Tibial nerve (tissue), 4 donors: ENCODE data around the gene PGAP6. TPM values are rescaled to one million over a fixed set of nuclear protein-coding genes. Genes with fewer than 3 reads are reported as not detected.
A peak's percentile ranks its signal among the peaks of the same experiment; 100 is the strongest.

Source experiments
- DNase-seq, 2 donors: peaks; one replicate each; pipeline ENCODE4 v3.0.0-alpha.2; 2019; ENCODE audit warnings: low spot score in 2 of 2
- H3K27ac ChIP-seq, 4 donors: fragments of 200-600 bp; sonication (generic) in 3 of 4; one replicate each; pipeline ENCODE4 v1.5.1; 2017 to 2019; ENCODE audit warnings: mild to moderate bottlenecking in 1 of 4
- H3K27me3 ChIP-seq, 2 donors: fragments of 200-600 bp; sonication (generic) in 1 of 2; one replicate each; pipeline versions ENCODE4 v1.5.1 to v1.6.0; 2017 to 2019
- H3K36me3 ChIP-seq, 3 donors: fragments of 200-600 bp; sonication (generic); one replicate each; pipeline ENCODE4 v1.5.1; 2018 to 2019
- H3K4me1 ChIP-seq, 4 donors: fragments of 200-600 bp; sonication (generic) in 3 of 4; one replicate each; pipeline ENCODE4 v1.5.1; 2017 to 2019
- H3K4me3 ChIP-seq, 4 donors: fragments of 200-600 bp; sonication (generic) in 3 of 4; one replicate each; pipeline ENCODE4 v1.5.1; 2017 to 2019; ENCODE audit warnings: mild to moderate bottlenecking in 1 of 4, moderate library complexity in 1 of 4
- H3K9me3 ChIP-seq, 4 donors: fragments of 200-600 bp; sonication (generic) in 3 of 4; one replicate each; pipeline ENCODE4 v1.5.1; 2017 to 2019
- EP300 ChIP-seq, 2 donors: sonication (generic); formaldehyde crosslinking; IDR thresholded peaks; one replicate each; pipeline ENCODE4 v1.6.1; 2017; ENCODE audit warnings: antibody characterized with exemption in 2 of 2, mild to moderate bottlenecking in 1 of 2
- POLR2A ChIP-seq, 2 donors: fragments of 450-650 bp; IDR thresholded peaks; one replicate each; pipeline ENCODE4 v1.6.1; 2017; ENCODE audit warnings: antibody characterized with exemption in 2 of 2, mild to moderate bottlenecking in 2 of 2, moderate library complexity in 2 of 2
- WGBS, 2 donors: methylation state at CpG; one replicate each; pipeline ENCODE4 v1.1.5; 2018; 5-methylcytosine and 5-hydroxymethylcytosine counted together
- total RNA-seq, 4 donors: library from RNA; depleted of rRNA; stranded (reverse); fragments of >200 nt; gene quantifications; one replicate each; pipeline ENCODE4 v1.1.0, GENCODE V29; 2016
- TF ChIP-seq, protein P1 (sequence below), 5 experiments: fragments of 200-600 bp in 3 of 5; fragments of 450-650 bp in 2 of 5; sonication (generic) in 3 of 5; IDR thresholded peaks; one replicate each; pipeline ENCODE4 v1.5.1; 2016 to 2019; ENCODE audit warnings: antibody characterized with exemption in 5 of 5, mild to moderate bottlenecking in 3 of 5, moderate library complexity in 2 of 5

The PGAP6 gene
- total RNA-seq, 4 donors from 2014 or later = 22.7 to 69.3 (median 36.7) TPM

DNA sequence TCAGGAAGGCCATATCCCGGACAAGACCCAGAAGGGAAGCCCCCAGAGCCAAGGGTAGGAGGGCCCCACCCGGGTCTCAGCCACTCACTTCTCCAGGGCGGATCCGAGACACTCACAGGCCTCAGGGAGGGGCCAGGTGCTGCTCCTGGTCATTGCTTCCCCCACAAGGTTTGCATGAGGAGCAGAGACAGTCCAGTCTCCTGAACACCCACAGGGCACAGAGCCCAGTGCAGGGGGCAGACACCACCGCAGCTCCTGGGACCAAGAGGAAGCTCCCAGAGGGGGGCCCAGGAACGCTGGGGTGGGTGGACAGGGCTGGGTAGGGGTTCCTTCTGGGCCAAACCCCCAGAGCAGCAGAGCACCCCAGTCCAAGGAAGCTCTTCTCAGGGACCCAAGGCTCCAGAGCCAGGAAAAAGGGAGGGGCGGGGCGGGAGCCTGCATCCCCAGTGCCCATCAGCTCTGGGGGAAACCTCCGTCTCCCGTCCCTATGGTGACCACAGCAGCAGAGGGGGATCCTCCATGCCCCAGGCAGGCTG is 10.7 kb downstream of the PGAP6 start:
- H3K4me3 ChIP-seq = peak overlapping the region in 3 of 4 donors; percentile 40 to 64 (median 44)
- H3K4me1 ChIP-seq = peaks cover 0 to 23% (median 12%) of the 10 kb centered on the region in 4 donors
- H3K27me3 ChIP-seq = no peaks in the 10 kb centered on the region
- no peak for DNase-seq
- peaks cover 4 to 83% (median 21%) of the 10 kb centered on the region in 3 donors for H3K36me3 ChIP-seq
- no peaks in the 10 kb centered on the region for H3K9me3 ChIP-seq
- TF ChIP-seq POLR2A (IDR thresholded peaks at IDR 0.05) = no peak
- TF ChIP-seq EP300 (IDR thresholded peaks at IDR 0.05) = no peak
- TF ChIP-seq, protein P1, sequence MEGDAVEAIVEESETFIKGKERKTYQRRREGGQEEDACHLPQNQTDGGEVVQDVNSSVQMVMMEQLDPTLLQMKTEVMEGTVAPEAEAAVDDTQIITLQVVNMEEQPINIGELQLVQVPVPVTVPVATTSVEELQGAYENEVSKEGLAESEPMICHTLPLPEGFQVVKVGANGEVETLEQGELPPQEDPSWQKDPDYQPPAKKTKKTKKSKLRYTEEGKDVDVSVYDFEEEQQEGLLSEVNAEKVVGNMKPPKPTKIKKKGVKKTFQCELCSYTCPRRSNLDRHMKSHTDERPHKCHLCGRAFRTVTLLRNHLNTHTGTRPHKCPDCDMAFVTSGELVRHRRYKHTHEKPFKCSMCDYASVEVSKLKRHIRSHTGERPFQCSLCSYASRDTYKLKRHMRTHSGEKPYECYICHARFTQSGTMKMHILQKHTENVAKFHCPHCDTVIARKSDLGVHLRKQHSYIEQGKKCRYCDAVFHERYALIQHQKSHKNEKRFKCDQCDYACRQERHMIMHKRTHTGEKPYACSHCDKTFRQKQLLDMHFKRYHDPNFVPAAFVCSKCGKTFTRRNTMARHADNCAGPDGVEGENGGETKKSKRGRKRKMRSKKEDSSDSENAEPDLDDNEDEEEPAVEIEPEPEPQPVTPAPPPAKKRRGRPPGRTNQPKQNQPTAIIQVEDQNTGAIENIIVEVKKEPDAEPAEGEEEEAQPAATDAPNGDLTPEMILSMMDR (IDR thresholded peaks at IDR 0.05) = no peak
- WGBS, 2 donors = 57 to 64% methylated on average over 7 to 9 of the region's 10 CpGs
- H3K27ac ChIP-seq = peak overlapping the region; percentile 53 to 85 (median 70)

DNA sequence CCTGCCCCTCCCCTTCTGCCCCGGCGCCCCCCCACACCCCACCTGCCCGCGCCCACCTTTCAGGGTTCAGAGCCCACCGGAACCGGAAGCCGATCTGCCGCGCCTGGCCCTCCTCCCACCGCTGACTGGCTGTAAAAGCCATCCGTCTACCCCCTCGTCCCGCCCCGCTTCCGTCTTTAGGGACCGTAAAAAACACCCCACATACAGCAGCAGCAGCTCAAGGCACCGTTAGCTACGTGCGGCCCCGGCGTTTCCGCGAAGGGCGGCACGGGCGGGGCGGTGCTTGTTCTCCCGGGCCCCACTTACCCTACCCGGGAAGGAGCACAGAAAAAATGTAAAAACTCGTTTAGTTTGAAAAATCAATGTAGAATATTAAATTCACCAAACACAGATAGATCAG is 11.3 kb downstream of the PGAP6 start, which contains the start of gene MRPL28:
Gene MRPL28, minus strand, starts transcription at position 96 of the 400 bp plus-strand sequence. CDS start 320 bp downstream, outside the sequence.
- DNase-seq = peak; percentile 92 to 93
- WGBS, 2 donors = 0 to 1% methylated on average over 15 to 23 of the region's 30 CpGs
- Histone ChIP-seq H3K27me3 (no peaks in the 10 kb centered on the region), H3K27ac (peak within 1 kb of the TSS; percentile 53 to 85 (median 70)), H3K4me1 (peaks cover 0 to 23% (median 12%) of the 10 kb centered on the region in 4 donors), H3K9me3 (no peaks in the 10 kb centered on the region), H3K4me3 (peak within 1 kb of the TSS; percentile 33 to 64 (median 42)), H3K36me3 (peaks cover 4 to 79% (median 21%) of the 10 kb centered on the region in 3 donors)
- TF ChIP-seq, protein P1 (IDR thresholded peaks at IDR 0.05) = no peak
- peak; percentile 67 to 80 for TF ChIP-seq EP300 (IDR thresholded peaks at IDR 0.05)
- peak in 1 of 2 donors; percentile 58 for TF ChIP-seq POLR2A (IDR thresholded peaks at IDR 0.05)

DNA sequence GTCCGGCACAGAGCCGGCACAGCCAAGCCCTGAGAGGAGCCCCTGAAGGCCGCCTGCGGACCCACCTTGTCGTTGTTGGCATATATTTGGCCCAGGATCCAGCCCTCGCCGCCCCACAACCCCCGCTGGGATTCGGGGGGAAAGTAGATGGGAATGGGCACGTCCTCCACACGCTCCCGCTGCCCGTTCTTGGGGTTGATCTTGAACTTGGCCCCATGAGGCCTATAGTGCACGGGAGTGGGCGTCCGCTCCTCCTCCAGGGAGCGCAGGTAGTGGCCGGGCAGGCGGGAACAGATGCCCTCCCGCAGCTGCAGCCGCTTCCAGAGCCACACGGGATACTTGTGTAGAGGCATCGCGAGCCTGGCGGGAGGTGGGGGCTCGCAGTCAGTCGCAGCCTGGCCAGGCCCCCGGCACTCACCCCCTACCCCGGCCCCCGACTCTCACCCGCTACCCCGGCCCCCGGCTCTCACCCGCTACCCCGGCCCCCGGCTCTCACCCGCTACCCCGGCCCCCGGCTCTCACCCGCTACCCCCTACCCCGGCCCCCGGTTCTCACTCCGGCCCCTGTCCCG is 11.8 kb downstream of the PGAP6 start:
- DNase-seq = no peak
- whole genome bisulfite sequencing, 2 donors = 20 to 29% methylated on average over 23 to 28 of the region's 44 CpGs
- no peaks in the 10 kb centered on the region for H3K27me3 ChIP-seq
- H3K4me3 ChIP-seq = peak overlapping the region; percentile 33 to 64 (median 42)
- TF ChIP-seq POLR2A (IDR thresholded peaks at IDR 0.05) (no peak), EP300 (IDR thresholded peaks at IDR 0.05) (no peak)
- TF ChIP-seq, protein P1 (IDR thresholded peaks at IDR 0.05) = no peak
- no peaks in the 10 kb centered on the region for H3K9me3 ChIP-seq
- peak overlapping the region in 3 of 4 donors; percentile 53 to 85 (median 62) for H3K27ac ChIP-seq
- peaks cover 0 to 23% (median 12%) of the 10 kb centered on the region in 4 donors for H3K4me1 ChIP-seq
- H3K36me3 ChIP-seq = peaks cover 4 to 74% (median 21%) of the 10 kb centered on the region in 3 donors

DNA sequence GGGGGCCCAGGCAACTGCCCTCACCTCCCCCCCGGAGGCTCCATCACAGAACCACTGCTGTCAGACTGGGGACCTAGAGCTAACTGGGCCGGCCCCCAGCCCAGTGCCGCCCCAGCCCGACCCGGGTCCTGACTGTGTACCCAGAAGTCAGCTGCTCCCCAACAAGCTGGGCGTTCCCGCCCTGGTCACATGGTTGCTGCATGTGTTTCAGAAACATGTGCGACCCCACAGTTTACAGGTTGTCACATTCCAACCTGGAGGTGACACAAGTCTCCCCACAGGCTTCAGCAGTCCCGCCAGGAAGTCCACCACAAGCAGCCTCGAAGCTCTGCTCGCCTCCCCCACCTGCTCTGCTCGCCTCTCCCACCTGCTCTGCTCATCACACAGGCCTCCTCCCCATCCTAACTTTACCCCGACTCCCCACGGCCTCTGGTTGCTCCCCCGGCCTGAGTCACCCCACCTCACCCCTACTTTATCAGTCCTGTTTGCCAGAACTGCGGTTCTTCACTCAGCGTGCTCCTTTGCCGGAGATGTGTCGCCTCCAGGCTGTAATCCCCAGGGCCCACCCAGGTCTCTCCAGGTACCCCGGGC is 12.4 kb downstream of the PGAP6 start:
- 74 to 79% methylated on average over 17 to 19 of the region's 20 CpGs for WGBS, 2 donors
- H3K4me3 ChIP-seq = peak overlapping the region in 2 of 4 donors; percentile 33 to 40

More for the DNA sequence above, 12.4 kb downstream of the PGAP6 start:
- H3K36me3 ChIP-seq = peaks cover 4 to 68% (median 18%) of the 10 kb centered on the region in 3 donors
- H3K4me1 ChIP-seq = peaks cover 0 to 23% (median 12%) of the 10 kb centered on the region in 4 donors
- H3K27ac ChIP-seq = no peak overlapping the region
- no peaks in the 10 kb centered on the region for H3K9me3 ChIP-seq
- peaks cover 0 to 6% of the 10 kb centered on the region in 2 donors for H3K27me3 ChIP-seq
- TF ChIP-seq, protein P1 (IDR thresholded peaks at IDR 0.05) = no peak
- TF ChIP-seq POLR2A (IDR thresholded peaks at IDR 0.05) (no peak), EP300 (IDR thresholded peaks at IDR 0.05) (no peak)
- DNase-seq = no peak
